Aorta (tissue), 5 donors: ENCODE results near the gene SREK1IP1. TPM values are rescaled to one million over a fixed set of nuclear protein-coding genes. Genes with fewer than 3 reads are reported as not detected.

Experiments used
- ATAC-seq: fragments of 200-7000 bp; cut with Tn5 transposase; one replicate; pipeline ENCODE4 v1.9.1; 2022; ENCODE audit warnings: moderate library complexity; ENCODE audit not compliant: low FRiP score
- DNase-seq, 2 donors: peaks; one replicate each; pipeline ENCODE4 v3.0.0-alpha.2; 2020
- H3K27ac ChIP-seq, 2 donors: one replicate each; pipeline ENCODE4 v1.5.1; 2013; ENCODE audit warnings: low read length in 2 of 2, mild to moderate bottlenecking in 2 of 2, moderate library complexity in 2 of 2, control low read depth in 1 of 2, inconsistent platforms in 1 of 2, low read depth in 1 of 2
- H3K27me3 ChIP-seq, 2 donors: one replicate each; pipeline ENCODE4 v1.6.1; 2013; ENCODE audit warnings: control low read depth in 1 of 2, low read length in 1 of 2, mild to moderate bottlenecking in 1 of 2, moderate library complexity in 1 of 2; ENCODE audit not compliant: insufficient read depth in 2 of 2, control insufficient read depth in 1 of 2
- H3K36me3 ChIP-seq, 2 donors: one replicate each; pipeline ENCODE4 v1.6.1; 2013; ENCODE audit warnings: control low read depth in 1 of 2, low read length in 1 of 2, mild to moderate bottlenecking in 1 of 2; ENCODE audit not compliant: insufficient read depth in 2 of 2, control insufficient read depth in 1 of 2
- H3K4me1 ChIP-seq, 2 donors: one replicate each; pipeline ENCODE4 v1.6.1; 2013; ENCODE audit warnings: low read length in 2 of 2, control low read depth in 1 of 2, mild to moderate bottlenecking in 1 of 2, moderate library complexity in 1 of 2; ENCODE audit not compliant: insufficient read depth in 2 of 2, control insufficient read depth in 1 of 2
- H3K4me3 ChIP-seq, 2 donors: one replicate each; pipeline ENCODE4 v1.5.1; 2013; ENCODE audit warnings: low read length in 2 of 2, control low read depth in 1 of 2, mild to moderate bottlenecking in 1 of 2
- H3K9me3 ChIP-seq: one replicate; pipeline ENCODE4 v1.6.1; 2013; ENCODE audit warnings: mild to moderate bottlenecking, low read length; ENCODE audit not compliant: control insufficient read depth
- WGBS, 2 donors: extraction: QIAGEN DNeasy Blood & Tissue Kit; methylation state at CpG; one replicate each; pipeline ENCODE4 v1.1.7; 2013; 5-methylcytosine and 5-hydroxymethylcytosine counted together
- intact Hi-C, 2 donors: fragments of 100-400 bp; cut with DNase I; formaldehyde crosslinking; loops; one replicate each; pipeline versions ENCODE4 v1.14.2 to v1.15.0; 2022
- polyA plus RNA-seq, 2 donors: library from polyadenylated mRNA; stranded (reverse); fragments of 200-250 nt; gene quantifications; one replicate each; pipeline ENCODE4 v1.2.3, GENCODE V29; 2013
- total RNA-seq, 2 donors: library from RNA; stranded (reverse); fragmentation: NEBNext Ultra II Directional; extraction: Animal tissue kit (Norgen Biotek cat#: 25700); gene quantifications; one replicate each; pipeline ENCODE4 v1.2.1, GENCODE V29; 2021
- donor health status: healthy with polysubstance abuse.
- donor health status: Bipolar disorder and iron deficiency.
- donor health status: DM: no; HTN: no; CAD: no.
- donor health status: DM: no; HTN: no; CAD: no.
- donor health status: DM: yes; HTN: yes; CAD: no.

SREK1IP1 gene
- total and polyA plus RNA-seq, 4 donors = 5.4 to 25.5 (median 19.2) TPM

DNA sequence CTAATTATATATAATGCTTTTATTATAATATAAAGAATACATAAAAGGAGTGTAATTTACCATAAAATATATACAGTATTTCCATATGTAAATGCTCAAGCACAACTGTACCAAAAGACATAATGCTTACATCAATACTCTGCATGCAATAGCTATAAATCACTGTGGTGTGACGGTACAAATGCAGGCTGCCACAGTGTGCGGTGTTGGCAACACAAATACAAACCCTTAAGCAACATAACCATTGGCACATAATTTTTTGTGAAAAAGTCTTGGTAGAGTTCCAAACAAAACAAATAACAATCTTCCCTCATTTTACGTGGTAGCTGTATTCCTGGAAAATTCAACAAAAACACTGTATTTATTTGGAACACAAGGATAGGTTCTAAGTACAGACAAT, 80.1 kb downstream of the SREK1IP1 start:
- H3K4me3 ChIP-seq = no peak overlapping the region
- H3K9me3 ChIP-seq = no peaks in the 10 kb centered on the region
- DNase-seq (no peak), ATAC-seq (no peak)
- H3K4me1 ChIP-seq = no peaks in the 10 kb centered on the region
- intact Hi-C loops = no loop called here
- no peaks in the 10 kb centered on the region for H3K36me3 ChIP-seq
- no peak overlapping the region for H3K27ac ChIP-seq
- no peaks in the 10 kb centered on the region for H3K27me3 ChIP-seq
- WGBS, 2 donors = 61 to 75% methylated on average over 3 of the region's 3 CpGs

DNA sequence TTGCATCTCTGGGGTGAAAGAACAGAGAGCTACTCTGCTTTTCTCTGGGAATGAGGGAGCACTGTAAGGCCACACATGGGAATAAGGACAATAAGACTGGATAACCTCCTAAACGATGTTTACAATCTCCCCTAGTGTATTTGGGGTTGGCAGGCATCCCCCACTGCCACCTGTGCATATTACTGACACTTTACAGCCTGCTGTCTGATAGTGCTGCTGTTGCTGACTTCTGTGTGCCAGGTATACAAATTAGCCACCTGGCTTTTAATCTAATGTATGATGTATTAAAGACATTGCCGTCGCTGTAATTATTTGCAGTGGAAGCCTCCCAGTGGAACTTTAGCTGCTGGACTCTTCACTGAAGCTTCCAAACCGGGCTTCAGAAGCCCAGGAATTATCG, 82.6 kb downstream of the SREK1IP1 start:
- 68 to 72% methylated on average over 5 of the region's 5 CpGs for WGBS, 2 donors

DNA sequence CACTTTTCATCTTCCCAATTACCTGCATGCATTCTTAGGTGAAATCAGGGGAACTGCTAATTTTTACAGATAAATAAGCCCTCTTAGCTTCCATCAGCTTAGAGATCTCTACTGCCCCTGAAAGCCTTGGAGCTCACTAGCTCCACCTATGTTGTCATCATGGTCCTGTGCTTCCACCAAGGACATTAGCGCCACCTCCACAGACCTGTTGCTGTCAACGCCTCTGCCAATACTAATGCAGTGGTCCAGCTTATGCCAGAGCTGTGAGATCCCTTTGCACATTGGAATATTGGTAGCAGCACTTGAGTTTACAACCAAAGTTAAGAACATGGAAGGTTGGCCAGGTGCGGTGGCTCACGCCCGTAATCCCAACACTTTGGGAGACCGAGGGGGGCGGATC, 85.9 kb downstream of the SREK1IP1 start:
- intact Hi-C loops = no loop called here
- Histone ChIP-seq H3K27me3 (no peaks in the 10 kb centered on the region), H3K27ac (no peak overlapping the region), H3K4me3 (no peak overlapping the region), H3K36me3 (no peaks in the 10 kb centered on the region), H3K4me1 (no peaks in the 10 kb centered on the region), H3K9me3 (no peaks in the 10 kb centered on the region)
- no peak for ATAC-seq
- WGBS, 2 donors = 92 to 94% methylated on average over 7 of the region's 7 CpGs
- DNase-seq = no peak

More for the DNA sequence above, 82.6 kb downstream of the SREK1IP1 start:
- intact Hi-C loops = no loop called here
- Histone ChIP-seq H3K4me1 (no peaks in the 10 kb centered on the region), H3K9me3 (no peaks in the 10 kb centered on the region), H3K36me3 (no peaks in the 10 kb centered on the region), H3K27ac (no peak overlapping the region), H3K4me3 (no peak overlapping the region), H3K27me3 (no peaks in the 10 kb centered on the region)
- no peak for ATAC-seq
- no peak for DNase-seq

DNA sequence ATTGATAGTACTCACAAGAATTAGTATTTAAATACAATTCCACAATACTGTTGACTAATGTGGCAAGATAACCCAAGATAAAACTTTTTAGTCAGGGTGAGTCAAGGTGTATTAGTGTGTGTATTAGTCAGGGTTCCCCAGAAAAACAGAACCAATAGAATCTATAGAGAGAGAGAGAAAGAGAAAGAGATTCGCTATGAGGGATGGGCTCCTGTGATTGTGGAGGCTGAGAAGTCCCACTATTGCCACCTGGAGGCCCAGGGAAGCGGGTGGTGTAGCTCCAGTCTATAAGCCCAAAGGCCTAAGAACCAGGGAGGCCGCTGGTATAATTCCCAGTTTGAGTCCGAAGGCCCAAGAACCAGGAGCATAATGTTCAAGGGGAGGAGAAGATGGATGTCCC, 88.2 kb downstream of the SREK1IP1 start:
- WGBS, 2 donors = 85 to 91% methylated on average over 4 of the region's 4 CpGs
- Histone ChIP-seq H3K4me1 (no peaks in the 10 kb centered on the region), H3K4me3 (no peak overlapping the region), H3K27ac (no peak overlapping the region), H3K36me3 (no peaks in the 10 kb centered on the region), H3K9me3 (no peaks in the 10 kb centered on the region), H3K27me3 (no peaks in the 10 kb centered on the region)
- intact Hi-C loops = no loop called here
- no peak for ATAC-seq
- no peak for DNase-seq

DNA sequence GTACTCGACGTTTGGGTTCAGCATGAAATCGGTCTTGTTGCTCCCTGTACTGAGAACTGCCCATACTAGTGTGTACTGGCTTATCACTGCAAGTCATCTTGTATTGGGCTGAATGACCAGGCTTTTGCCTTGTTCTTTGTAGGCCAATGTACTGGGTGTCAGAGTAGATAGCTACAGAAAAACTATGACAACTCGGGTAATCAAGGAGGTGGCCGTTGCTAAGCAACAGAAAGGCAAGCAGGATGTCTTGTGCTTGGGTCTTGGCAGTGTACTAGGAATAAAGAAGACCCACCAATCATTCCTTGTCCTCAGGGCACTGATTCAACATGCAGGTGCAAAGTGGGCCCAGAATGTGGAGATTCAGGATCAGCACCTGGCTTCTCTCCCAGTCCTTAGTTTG, 90.1 kb downstream of the SREK1IP1 start:
- DNase-seq (no peak), ATAC-seq (no peak)
- no peak overlapping the region for H3K27ac ChIP-seq
- H3K9me3 ChIP-seq = no peaks in the 10 kb centered on the region
- no peaks in the 10 kb centered on the region for H3K4me1 ChIP-seq
- no peak overlapping the region for H3K4me3 ChIP-seq
- no peaks in the 10 kb centered on the region for H3K36me3 ChIP-seq
- 76 to 79% methylated on average over 5 of the region's 5 CpGs for WGBS, 2 donors
- no peaks in the 10 kb centered on the region for H3K27me3 ChIP-seq
- intact Hi-C loops = no loop called here

DNA sequence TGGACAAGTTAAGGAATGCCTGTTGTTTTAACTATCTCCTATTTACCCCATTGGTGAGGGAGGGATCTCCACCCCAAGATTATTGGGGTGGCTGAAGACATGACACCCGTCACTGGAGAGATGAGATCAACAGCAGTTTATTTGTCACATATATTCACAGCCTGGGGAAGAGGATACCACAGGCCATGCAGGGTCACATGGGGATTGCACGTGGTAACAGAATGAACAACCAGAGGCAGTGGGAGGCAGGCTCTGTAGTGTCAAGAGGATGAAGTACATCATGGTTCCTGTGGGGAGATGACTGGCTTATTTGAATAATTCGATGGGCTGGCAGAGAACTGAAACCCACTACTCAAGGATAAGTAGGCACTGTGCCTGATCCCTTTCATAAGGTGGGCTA, 96.8 kb downstream of the SREK1IP1 start:
- intact Hi-C loops = no loop called here
- Histone ChIP-seq H3K27me3 (no peaks in the 10 kb centered on the region), H3K4me1 (no peaks in the 10 kb centered on the region), H3K9me3 (no peaks in the 10 kb centered on the region), H3K36me3 (no peaks in the 10 kb centered on the region), H3K4me3 (no peak overlapping the region), H3K27ac (no peak overlapping the region)
- DNase-seq = no peak
- WGBS, 2 donors = 86 to 92% methylated on average over 3 of the region's 3 CpGs
- ATAC-seq = no peak

DNA sequence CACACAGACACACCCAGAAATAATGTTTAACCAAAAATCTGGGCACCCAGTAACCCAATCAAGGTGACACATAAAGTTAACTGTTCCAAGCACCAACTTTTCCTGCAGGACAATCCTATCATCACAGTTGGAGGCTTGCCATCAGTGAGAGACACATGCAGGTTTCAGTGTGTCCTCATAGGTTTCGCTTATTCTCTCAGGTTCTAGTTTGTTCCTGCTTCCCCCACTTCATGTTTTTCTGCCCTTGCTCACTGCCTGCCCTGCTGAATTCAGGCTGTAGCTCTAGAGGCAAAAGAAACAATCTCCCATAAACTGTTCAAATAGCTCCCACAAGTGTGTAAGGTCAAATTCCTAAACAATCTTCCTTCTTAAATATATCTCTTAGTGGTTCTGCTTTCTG, 98.2 kb downstream of the SREK1IP1 start:
- no peaks in the 10 kb centered on the region for H3K36me3 ChIP-seq
- no peaks in the 10 kb centered on the region for H3K9me3 ChIP-seq
- DNase-seq (no peak), ATAC-seq (no peak)
- H3K27ac ChIP-seq = no peak overlapping the region
- 99 to 100% methylated on average over 1 of the region's 1 CpG for WGBS, 2 donors
- no peak overlapping the region for H3K4me3 ChIP-seq
- H3K27me3 ChIP-seq = no peaks in the 10 kb centered on the region
- intact Hi-C loops = no loop called here
- no peaks in the 10 kb centered on the region for H3K4me1 ChIP-seq

Other genes starting within 250 kb of the SREK1IP1 start
- not detected for gene SHISAL2B, start 78.2 kb downstream of the SREK1IP1 start, total RNA-seq
- gene SHISAL2B, start 78.2 kb downstream of the SREK1IP1 start, polyA plus RNA-seq = not detected
- 10 to 100 TPM; 19.5 to 20.7 TPM for gene CWC27, start 239 bp upstream of the SREK1IP1 start, total RNA-seq
- 10 to 100 TPM; 12.9 to 15.7 TPM for gene CWC27, start 239 bp upstream of the SREK1IP1 start, polyA plus RNA-seq